HepG2 (cell line): ENCODE data around the gene QSOX1. TPM values are rescaled to one million over a fixed set of nuclear protein-coding genes. Genes with fewer than 3 reads are reported as not detected.

Experiments
- AHR ChIP-seq: IDR thresholded peaks from 2 replicates; pipeline ENCODE4 v1.6.1; 2018; ENCODE audit warnings: missing genetic modification reagents, missing compliant biosample characterization
- ERF ChIP-seq: IDR thresholded peaks from 2 replicates; pipeline ENCODE4 v1.6.1; 2018; ENCODE audit warnings: missing biosample characterization, missing genetic modification reagents
- GATA4 ChIP-seq: sonication (generic); IDR thresholded peaks from 2 replicates; pipeline ENCODE4 v1.6.1; 2016; ENCODE audit warnings: antibody characterized with exemption, low read depth, borderline replicate concordance
- HMG20B ChIP-seq: conservative IDR thresholded peaks from 2 replicates; pipeline ENCODE4 v1.6.1; 2016; ENCODE audit warnings: missing genetic modification reagents, missing compliant biosample characterization
- JUND ChIP-seq: sonication (generic); formaldehyde crosslinking; IDR thresholded peaks from 2 replicates; pipeline ENCODE4 v1.8.0; 2022; ENCODE audit warnings: mild to moderate bottlenecking, missing genetic modification reagents
- MXD4 ChIP-seq: IDR thresholded peaks from 2 replicates; pipeline ENCODE4 v1.6.1; 2016; ENCODE audit warnings: mild to moderate bottlenecking, missing biosample characterization, missing genetic modification reagents
- MXI1 ChIP-seq: IDR thresholded peaks from 3 replicates; pipeline ENCODE4 v1.6.1; 2012; ENCODE audit warnings: low read depth, low read length, inconsistent platforms, borderline replicate concordance
- PCBP2 ChIP-seq: fragments of 200-400 bp; formaldehyde crosslinking; optimal IDR thresholded peaks from 2 replicates; pipeline ENCODE3; 2018; ENCODE audit warnings: low read length, low read depth; ENCODE audit not compliant: poor library complexity, severe bottlenecking
- SAP130 ChIP-seq: IDR thresholded peaks from 2 replicates; pipeline ENCODE4 v1.6.1; 2016; ENCODE audit warnings: low read depth
- SCMH1 ChIP-seq: sonication (generic); formaldehyde crosslinking; IDR thresholded peaks from 2 replicates; pipeline ENCODE4 v1.9.0; 2021; ENCODE audit warnings: missing genetic modification reagents, mild to moderate bottlenecking, borderline replicate concordance
- TARDBP ChIP-seq: sonication (generic); formaldehyde crosslinking; IDR thresholded peaks from 2 replicates; pipeline ENCODE4 v1.8.0; 2022; ENCODE audit warnings: mild to moderate bottlenecking, missing genetic modification reagents
- TBL1XR1 ChIP-seq: fragments of 150-350 bp; IDR thresholded peaks from 2 replicates; pipeline ENCODE4 v1.6.1; 2014; ENCODE audit warnings: borderline replicate concordance, low read length; ENCODE audit not compliant: partially characterized antibody
- TGIF2 ChIP-seq: IDR thresholded peaks from 2 replicates; pipeline ENCODE4 v1.6.1; 2016; ENCODE audit warnings: control low read depth, missing compliant biosample characterization
- ZNF383 ChIP-seq: sonication (generic); formaldehyde crosslinking; IDR thresholded peaks from 2 replicates; pipeline ENCODE4 v1.4.0; 2020; ENCODE audit warnings: missing genetic modification reagents, mild to moderate bottlenecking, borderline replicate concordance
- ZNF431 ChIP-seq: sonication (generic); formaldehyde crosslinking; IDR thresholded peaks from 2 replicates; pipeline ENCODE4 v1.9.0; 2022; ENCODE audit warnings: missing genetic modification reagents, low read depth, mild to moderate bottlenecking, borderline replicate concordance
- ZNF44 ChIP-seq: sonication (generic); formaldehyde crosslinking; IDR thresholded peaks from 2 replicates; pipeline ENCODE4 v1.5.1; 2020; ENCODE audit warnings: mild to moderate bottlenecking, missing genetic modification reagents
- polyA plus RNA-seq, 8 experiments: library from polyadenylated mRNA; depleted of rRNA in 3 of 8; stranded (reverse) in 7 of 8; unstranded in 1 of 8; fragments of >200 nt; fragmentation: Illumina TruSeq in 4 of 8; extraction: Trizol in 4 of 8; gene quantifications; 2 replicates each; pipeline versions ENCODE4 v1.2.1 to v1.2.3, GENCODE V29; 2011 to 2016; ENCODE audit warnings: low read depth in 4 of 8, missing spikeins in 1 of 8, mixed read lengths in 1 of 8; ENCODE audit not compliant: insufficient read depth in 1 of 8
- total RNA-seq, 5 experiments: library from RNA; depleted of rRNA; stranded (reverse); fragments of >200 nt; fragmentation: Illumina TruSeq; extraction: Trizol; gene quantifications; 2 replicates each; pipeline ENCODE4 v1.2.3, GENCODE V29; 2016; ENCODE audit warnings: low read depth in 1 of 5
- TF ChIP-seq, protein P1 (sequence below): sonication (generic); formaldehyde crosslinking; IDR thresholded peaks from 2 replicates; pipeline ENCODE4 v1.5.1; 2020; ENCODE audit warnings: mild to moderate bottlenecking, missing genetic modification reagents
- TF ChIP-seq, protein P2 (sequence below): sonication (generic); formaldehyde crosslinking; IDR thresholded peaks from 2 replicates; pipeline ENCODE4 v1.4.0; 2020; ENCODE audit warnings: missing genetic modification reagents, borderline replicate concordance
- TF ChIP-seq, protein P3 (sequence below): sonication (generic); formaldehyde crosslinking; IDR thresholded peaks from 2 replicates; pipeline ENCODE4 v1.9.0; 2021; ENCODE audit warnings: mild to moderate bottlenecking, missing genetic modification reagents

QSOX1 gene
- total and polyA plus RNA-seq, 2 of the 13 experiments (the other 11 are each of a cell fraction or from before 2014, with no cell fraction given) = 6.8 to 40.2 TPM

DNA sequence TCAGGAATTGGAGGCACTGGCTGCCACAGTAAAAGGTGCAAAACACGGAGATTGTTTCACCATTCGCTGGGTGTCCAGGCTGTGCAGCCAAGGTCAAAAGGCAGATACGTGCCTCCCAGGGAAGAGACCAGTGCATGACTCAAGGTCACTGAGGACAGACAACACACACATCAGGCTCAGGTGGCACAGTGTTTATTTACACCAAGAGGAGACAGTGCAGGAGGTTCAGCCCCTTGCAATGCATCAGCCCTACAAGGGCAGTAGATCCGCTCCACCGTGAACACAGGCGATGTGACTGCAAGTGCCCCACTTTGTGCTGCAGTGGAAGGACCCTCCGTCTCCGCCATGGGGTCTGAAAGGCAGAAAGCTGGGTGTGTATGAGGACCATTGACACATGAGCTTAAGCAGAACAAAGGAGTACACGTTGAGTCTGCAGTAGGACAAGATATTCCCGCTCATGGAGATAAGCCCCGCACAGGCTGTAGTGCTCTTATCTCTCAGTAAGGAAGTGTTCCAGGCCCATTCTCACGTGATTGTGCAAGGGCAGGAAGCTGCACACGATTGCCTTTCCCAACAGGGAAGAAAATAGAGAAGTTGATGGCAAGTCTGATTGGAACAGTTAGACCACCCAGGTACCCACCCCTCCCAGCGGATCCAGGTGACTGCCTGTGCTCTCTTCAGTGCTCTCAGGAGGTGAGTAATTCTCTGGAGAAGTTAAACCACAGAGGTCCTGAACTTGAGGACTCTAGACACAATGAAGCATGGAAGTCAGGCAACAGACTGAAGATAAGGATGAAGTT, 37.5 kb upstream of the QSOX1 start (continued):
- no peak for TF ChIP-seq ZNF383 (CRISPR knock-in tag)
- TF ChIP-seq TBL1XR1 = peak; percentile 48
- peak; percentile 89 for TF ChIP-seq SAP130 (CRISPR knock-in tag)
- TF ChIP-seq, protein P1, sequence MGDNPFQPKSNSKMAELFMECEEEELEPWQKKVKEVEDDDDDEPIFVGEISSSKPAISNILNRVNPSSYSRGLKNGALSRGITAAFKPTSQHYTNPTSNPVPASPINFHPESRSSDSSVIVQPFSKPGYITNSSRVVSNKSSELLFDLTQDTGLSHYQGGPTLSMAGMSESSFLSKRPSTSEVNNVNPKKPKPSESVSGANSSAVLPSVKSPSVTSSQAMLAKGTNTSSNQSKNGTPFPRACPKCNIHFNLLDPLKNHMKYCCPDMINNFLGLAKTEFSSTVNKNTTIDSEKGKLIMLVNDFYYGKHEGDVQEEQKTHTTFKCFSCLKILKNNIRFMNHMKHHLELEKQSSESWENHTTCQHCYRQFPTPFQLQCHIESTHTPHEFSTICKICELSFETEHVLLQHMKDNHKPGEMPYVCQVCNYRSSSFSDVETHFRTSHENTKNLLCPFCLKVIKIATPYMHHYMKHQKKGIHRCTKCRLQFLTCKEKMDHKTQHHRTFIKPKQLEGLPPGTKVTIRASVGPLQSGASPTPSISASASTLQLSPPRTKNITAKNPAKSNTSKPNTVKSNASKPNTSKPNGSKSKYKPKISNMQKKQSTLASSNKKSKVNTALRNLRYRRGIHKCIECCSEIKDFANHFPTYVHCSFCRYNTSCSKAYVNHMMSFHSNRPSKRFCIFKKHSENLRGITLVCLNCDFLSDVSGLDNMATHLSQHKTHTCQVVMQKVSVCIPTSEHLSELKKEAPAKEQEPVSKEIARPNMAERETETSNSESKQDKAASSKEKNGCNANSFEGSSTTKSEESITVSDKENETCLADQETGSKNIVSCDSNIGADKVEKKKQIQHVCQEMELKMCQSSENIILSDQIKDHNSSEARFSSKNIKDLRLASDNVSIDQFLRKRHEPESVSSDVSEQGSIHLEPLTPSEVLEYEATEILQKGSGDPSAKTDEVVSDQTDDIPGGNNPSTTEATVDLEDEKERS (CRISPR knock-in tag) = peak; percentile 93
- peak; percentile 74; the same call in 1 of the 2 replicates for TF ChIP-seq ERF (CRISPR knock-in tag)
- TF ChIP-seq, protein P2, sequence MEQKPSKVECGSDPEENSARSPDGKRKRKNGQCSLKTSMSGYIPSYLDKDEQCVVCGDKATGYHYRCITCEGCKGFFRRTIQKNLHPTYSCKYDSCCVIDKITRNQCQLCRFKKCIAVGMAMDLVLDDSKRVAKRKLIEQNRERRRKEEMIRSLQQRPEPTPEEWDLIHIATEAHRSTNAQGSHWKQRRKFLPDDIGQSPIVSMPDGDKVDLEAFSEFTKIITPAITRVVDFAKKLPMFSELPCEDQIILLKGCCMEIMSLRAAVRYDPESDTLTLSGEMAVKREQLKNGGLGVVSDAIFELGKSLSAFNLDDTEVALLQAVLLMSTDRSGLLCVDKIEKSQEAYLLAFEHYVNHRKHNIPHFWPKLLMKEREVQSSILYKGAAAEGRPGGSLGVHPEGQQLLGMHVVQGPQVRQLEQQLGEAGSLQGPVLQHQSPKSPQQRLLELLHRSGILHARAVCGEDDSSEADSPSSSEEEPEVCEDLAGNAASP (CRISPR knock-in tag) = peak; percentile 92; the same call in 1 of the 2 replicates
- TF ChIP-seq ZNF431 = peak; percentile 83
- TF ChIP-seq, protein P3, sequence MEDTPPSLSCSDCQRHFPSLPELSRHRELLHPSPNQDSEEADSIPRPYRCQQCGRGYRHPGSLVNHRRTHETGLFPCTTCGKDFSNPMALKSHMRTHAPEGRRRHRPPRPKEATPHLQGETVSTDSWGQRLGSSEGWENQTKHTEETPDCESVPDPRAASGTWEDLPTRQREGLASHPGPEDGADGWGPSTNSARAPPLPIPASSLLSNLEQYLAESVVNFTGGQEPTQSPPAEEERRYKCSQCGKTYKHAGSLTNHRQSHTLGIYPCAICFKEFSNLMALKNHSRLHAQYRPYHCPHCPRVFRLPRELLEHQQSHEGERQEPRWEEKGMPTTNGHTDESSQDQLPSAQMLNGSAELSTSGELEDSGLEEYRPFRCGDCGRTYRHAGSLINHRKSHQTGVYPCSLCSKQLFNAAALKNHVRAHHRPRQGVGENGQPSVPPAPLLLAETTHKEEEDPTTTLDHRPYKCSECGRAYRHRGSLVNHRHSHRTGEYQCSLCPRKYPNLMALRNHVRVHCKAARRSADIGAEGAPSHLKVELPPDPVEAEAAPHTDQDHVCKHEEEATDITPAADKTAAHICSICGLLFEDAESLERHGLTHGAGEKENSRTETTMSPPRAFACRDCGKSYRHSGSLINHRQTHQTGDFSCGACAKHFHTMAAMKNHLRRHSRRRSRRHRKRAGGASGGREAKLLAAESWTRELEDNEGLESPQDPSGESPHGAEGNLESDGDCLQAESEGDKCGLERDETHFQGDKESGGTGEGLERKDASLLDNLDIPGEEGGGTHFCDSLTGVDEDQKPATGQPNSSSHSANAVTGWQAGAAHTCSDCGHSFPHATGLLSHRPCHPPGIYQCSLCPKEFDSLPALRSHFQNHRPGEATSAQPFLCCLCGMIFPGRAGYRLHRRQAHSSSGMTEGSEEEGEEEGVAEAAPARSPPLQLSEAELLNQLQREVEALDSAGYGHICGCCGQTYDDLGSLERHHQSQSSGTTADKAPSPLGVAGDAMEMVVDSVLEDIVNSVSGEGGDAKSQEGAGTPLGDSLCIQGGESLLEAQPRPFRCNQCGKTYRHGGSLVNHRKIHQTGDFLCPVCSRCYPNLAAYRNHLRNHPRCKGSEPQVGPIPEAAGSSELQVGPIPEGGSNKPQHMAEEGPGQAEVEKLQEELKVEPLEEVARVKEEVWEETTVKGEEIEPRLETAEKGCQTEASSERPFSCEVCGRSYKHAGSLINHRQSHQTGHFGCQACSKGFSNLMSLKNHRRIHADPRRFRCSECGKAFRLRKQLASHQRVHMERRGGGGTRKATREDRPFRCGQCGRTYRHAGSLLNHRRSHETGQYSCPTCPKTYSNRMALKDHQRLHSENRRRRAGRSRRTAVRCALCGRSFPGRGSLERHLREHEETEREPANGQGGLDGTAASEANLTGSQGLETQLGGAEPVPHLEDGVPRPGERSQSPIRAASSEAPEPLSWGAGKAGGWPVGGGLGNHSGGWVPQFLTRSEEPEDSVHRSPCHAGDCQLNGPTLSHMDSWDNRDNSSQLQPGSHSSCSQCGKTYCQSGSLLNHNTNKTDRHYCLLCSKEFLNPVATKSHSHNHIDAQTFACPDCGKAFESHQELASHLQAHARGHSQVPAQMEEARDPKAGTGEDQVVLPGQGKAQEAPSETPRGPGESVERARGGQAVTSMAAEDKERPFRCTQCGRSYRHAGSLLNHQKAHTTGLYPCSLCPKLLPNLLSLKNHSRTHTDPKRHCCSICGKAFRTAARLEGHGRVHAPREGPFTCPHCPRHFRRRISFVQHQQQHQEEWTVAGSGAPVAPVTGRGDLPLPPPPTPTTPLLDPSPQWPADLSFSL (CRISPR knock-in tag) = peak; percentile 84; the same call in 1 of the 2 replicates
- peak; percentile 81; the same call in 1 of the 2 replicates for TF ChIP-seq JUND (CRISPR knock-in tag)
- 0 out of 2 replicates have a peak, but pooled peaks have one; percentile 59 for TF ChIP-seq MXD4 (CRISPR knock-in tag)
- no peak for TF ChIP-seq HMG20B (CRISPR knock-in tag)
- TF ChIP-seq MXI1 = no peak
- TF ChIP-seq SCMH1 (CRISPR knock-in tag) = no peak
- TF ChIP-seq TARDBP (CRISPR knock-in tag) = peak; percentile 91; the same call in 1 of the 2 replicates
- TF ChIP-seq PCBP2 = no peak
- no peak for TF ChIP-seq ZNF44 (CRISPR knock-in tag)
- no peak for TF ChIP-seq AHR (CRISPR knock-in tag)
- peak; percentile 54; the same call in 1 of the 2 replicates for TF ChIP-seq TGIF2 (CRISPR knock-in tag)
- TF ChIP-seq GATA4 = peak; percentile 50; the same call in 1 of the 2 replicates
